HG03442 (cell line): ENCODE data around the gene CDKN2B-AS1.

Source experiments
- ATAC-seq: cut with Tn5 transposase; IDR thresholded peaks from one replicate; pipeline ENCODE4 v1.9.1; 2021; ENCODE audit warnings: mild to moderate bottlenecking, moderate library complexity; ENCODE audit not compliant: unreplicated experiment

The CDKN2B-AS1 gene

DNA sequence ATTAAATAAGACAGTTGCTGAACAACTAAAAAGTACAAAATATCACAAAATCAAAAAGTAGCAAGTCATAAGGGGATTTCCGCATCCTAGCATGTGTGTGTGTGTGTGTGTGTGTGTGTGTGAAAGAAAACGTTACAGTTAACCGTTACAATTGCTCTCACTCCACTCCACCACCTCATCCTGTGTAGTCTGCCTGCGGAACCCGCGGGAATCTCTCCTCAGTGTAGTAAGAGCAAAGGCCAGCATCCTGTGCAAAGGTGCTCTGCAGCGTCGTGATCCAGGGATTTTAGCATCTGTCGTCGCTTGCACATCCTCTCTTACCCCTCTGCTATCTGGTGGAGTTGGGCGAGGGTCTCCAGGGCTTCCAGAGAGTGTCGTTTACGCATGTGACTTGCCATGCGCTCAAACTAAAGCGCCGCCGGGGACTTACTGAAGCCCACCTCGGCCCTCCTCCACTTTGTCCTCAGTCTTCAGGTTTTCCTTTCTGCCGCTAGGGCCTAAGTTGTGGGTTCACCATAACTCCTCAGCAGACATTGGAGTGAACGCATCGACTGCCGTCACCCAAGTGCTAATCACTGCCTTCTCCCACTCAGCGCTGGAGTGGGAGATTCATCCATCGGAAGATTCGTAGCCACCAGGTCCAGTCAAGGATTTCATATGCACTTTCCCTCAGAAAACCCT is 10.6 kb downstream of the CDKN2B-AS1 start:
- ATAC-seq, result no peak

DNA sequence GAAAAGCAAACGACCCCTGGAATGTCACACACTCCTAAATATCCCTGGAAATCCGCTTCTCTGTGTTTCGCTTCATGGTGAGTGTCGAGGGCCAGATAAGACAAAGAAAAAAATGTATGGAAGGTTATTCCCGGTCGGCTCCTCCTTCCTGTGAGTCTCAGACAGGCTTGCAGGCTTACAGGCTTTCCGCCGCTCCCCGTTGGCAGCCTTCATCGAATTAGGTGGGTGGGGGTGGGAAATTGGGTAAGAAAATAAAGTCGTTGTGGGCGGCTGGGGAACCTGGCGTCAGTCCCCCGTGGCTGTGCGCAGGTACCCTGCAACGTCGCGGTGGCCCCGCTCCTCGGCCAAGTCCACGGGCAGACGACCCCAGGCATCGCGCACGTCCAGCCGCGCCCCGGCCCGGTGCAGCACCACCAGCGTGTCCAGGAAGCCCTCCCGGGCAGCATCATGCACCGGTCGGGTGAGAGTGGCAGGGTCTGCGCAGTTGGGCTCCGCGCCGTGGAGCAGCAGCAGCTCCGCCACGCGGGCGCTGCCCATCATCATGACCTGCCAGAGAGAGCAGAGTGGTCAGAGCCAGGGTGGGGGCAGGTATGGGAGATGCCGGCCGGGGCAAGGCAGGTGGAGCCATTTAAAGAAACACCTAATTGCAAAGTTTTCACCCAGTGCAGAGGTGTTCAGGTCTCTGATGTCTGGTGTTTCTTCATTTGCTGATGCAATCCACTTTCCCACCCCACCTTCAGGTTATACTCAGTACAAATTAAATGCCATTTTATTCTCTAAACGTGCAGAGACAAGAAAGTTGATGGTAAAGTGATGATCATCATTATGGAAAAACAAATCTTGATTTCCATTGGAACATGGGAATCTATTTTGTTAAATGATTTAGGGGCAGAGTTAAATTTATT is 11.4 kb downstream of the CDKN2B-AS1 start:
- ATAC-seq, result no peak

- no peak for ATAC-seq
Observed at GRCh38 chr9:22008384-22008716, 13.8 kb downstream of the CDKN2B-AS1 start.

GRCh38 chr9:22008717-22009505 is 14.3 kb downstream of the CDKN2B-AS1 start, which contains the start of gene CDKN2B:
CDKN2B (minus strand) TSS chr9:22009305; CDS start chr9:22008953, 352 bp downstream.
- peak; percentile 90 for ATAC-seq

GRCh38 chr9:22009506-22009867 is 14.9 kb downstream of the CDKN2B-AS1 start:
- peak; percentile 49 for ATAC-seq

GRCh38 chr9:22010866-22011625 is 16.5 kb downstream of the CDKN2B-AS1 start:
- ATAC-seq, result no peak

- ATAC-seq, result no peak
Observed at GRCh38 chr9:22022396-22022795, 27.8 kb downstream of the CDKN2B-AS1 start.

DNA sequence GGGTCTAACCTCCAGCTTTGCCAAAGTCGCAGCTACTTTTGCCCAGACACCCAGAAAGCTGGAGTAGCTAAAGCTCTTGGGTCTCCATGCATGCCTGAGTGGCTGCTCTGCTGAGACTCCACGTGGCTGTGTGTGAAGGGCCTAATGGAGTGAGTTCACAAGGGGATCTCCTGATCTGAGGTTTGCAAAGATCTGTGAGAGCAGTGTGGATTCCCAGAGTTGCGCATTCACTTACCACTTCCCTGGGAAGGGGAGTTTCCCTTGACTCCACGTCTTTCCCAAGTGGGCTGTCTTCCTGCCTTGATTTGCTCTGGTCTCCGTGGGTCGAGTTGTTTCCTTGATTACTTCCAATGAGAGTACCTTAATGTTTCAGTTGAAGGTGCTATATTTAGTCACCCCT is 32.1 kb downstream of the CDKN2B-AS1 start:
- ATAC-seq, result no peak

DNA sequence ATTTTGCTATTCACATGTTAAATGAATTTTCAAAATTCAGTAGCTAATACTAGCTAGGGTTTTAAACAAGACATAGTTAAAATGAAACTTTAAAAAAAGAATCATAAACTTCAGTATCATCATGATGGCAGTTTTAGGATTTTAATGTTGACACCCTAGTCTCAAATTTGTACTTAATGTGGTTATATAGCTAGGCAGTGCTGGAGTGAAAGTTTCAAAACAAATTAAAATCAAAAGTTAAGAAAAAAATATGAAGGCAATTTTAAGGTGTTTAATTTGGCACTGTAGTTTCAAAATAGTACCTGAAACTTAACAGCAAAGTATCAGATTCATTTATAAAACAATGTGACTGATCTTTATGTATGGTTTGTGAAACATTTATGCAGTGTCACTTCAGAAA is 33.8 kb downstream of the CDKN2B-AS1 start:
- ATAC-seq, result no peak

DNA sequence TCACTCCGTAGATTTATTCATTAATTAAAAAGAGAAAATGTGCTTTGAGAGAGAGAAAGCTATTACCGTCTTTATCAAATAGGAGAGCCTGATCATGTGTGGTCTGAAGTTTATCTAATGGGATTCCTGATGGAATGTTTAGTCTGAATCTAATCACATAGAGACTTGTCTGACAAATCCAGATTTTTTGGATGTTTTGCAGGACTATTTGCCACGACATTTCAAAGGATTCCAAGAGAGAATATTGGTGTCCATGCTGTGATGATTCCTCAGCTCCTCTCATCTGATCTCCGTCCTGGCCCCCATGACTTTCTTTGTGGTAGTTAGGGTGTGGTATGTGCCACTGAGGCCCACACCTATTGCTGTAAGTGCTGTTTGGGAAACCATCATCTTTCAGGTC is 34.6 kb downstream of the CDKN2B-AS1 start:
- ATAC-seq, result no peak

DNA sequence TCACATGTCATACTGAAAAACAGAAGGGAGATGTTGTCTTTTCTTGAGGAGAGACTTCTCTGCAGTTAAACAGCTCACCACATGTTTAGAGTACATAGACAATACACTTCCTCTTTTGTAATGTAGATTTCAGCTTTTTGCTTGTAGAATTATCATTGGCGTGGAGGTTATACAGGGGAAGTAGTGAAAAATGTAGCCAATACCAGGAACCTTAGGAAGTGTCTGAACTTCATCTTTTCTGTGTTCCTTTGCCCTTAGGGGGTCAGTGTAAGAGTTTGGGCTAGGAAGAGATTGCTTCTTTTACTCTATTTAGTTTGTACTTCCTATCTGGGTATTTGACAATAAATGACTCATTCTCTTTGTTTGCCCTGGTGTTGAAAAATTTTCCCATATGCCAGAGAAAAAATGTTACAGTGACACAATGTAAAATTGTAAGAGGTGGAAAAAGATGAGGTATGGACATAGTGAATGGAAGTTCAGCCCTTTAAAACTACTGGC is 35.6 kb downstream of the CDKN2B-AS1 start:
- peak; percentile 75 for ATAC-seq

GRCh38 chr9:22031655-22032411 is 37.2 kb downstream of the CDKN2B-AS1 start:
- no peak for ATAC-seq

- no peak for ATAC-seq
Observed at GRCh38 chr9:22033012-22033630, 38.5 kb downstream of the CDKN2B-AS1 start.

GRCh38 chr9:22035591-22036011 is 41.0 kb downstream of the CDKN2B-AS1 start:
- ATAC-seq, result no peak

DNA sequence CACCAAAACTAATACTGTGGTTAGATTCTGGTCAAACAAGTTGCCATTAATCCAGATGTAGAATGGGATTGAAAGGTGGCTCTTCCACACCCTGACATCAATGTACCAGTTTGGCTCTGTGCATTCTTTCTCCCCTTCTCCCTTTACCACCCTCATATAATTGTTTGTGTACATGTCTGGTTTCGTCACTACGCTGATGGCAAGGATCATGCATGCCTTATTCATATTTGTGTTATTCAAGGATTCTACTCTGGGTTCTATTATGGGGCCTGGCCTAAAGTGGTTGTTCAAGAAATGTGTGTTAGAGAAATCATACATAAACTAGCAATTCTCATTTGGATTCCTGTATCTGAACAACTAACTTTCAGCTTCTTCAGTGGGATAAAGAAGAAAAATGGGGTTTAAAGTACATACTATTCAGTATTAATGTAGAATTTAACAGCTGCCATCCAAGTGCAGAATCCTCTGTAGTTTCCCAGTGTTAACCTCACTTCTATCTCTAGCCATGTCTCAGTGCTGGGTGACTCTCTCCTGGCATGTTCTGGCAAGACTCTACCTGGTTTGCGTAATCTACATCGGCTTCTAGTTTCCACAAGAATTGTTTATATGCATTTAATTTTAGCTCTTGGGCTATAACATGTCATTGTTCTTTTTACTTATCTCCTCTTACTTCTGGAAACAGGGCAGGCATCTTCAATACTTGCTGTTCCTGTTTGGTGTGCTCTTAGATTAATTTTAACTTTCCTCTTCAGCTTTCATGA is 42.5 kb downstream of the CDKN2B-AS1 start:
- no peak for ATAC-seq

DNA sequence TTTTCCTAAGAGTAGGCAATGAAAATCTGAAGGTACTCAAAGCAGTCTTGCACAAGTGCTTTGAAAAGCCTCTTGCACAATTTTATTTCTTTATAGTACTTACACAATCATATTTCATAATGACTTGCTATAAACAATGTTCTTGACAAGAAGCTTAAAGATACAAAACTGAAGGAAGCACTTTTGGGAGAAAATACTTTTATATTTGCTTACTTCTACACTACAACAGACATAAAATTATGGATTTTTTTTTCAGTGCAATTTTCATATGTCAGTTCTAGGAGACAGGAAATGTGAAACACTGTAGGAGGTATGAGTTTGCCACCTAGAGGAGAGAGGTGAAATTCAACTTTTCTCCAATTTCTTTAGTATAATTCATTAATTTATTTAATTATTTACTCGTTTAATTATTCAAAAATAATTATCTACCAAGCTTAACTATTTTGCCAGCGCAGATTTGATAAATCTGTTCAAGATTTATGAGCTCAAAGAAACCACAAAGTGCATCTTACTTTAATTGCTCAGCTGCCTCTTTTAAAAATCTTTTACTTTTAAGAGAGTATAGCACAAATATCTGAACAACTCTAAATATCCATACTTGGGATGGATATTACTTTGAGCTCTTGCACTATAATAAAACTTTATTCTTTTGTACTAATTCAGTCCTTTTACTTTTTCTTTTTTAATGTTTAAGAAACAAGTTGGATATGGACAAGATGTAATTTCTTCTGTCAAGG is 43.5 kb downstream of the CDKN2B-AS1 start:
- no peak for ATAC-seq

DNA sequence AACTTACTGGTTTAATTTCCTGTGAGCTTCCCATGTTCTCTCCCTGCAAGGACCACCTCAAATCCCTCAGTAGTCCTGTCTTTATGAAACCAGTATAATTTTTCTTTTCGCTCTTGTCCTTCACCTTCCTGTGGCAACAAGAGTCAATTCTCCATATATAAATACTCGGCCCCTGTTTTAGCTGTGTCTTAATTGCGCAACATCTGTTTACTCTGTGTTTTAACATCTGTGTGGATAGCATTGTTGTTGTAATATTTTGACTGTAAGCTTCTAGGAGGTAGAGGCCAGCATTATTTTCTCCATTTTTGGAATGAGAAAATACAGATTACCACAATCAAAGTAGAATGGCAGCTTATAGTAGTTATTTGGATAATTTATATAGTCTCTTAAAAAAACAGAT is 44.7 kb downstream of the CDKN2B-AS1 start:
- ATAC-seq, result no peak

GRCh38 chr9:22040760-22041159 is 46.2 kb downstream of the CDKN2B-AS1 start:
- ATAC-seq, result no peak
